Stimulated activated CD8-positive, alpha-beta memory T cell treated with anti-CD3 and anti-CD28 coated beads, Interleukin-7, amount 100 ng/mL, for 48 hours (primary cell): ENCODE measurements around the gene ZBTB46.
"Not testable (repeated sequence)": the region's sequence is repeated elsewhere in the genome, so short reads cannot be mapped to it uniquely, and the experiment has no call there.

Source experiments
- DNase-seq, 2 donors: peaks; one replicate each; pipeline ENCODE4 v3.0.0-alpha.2; 2020; ENCODE audit warnings: low read depth in 1 of 2; ENCODE audit errors: extremely low read depth in 1 of 2

The ZBTB46 gene

GRCh38 chr20:63830841-63831588 lies at the start of gene ZBTB46:
Gene ZBTB46, minus strand, starts transcription at chr20:63831264. Its CDS starts 40,507 bp downstream, at chr20:63790757.
- no peak for DNase-seq

GRCh38 chr20:63878899-63879663 lies 48.0 kb upstream of the ZBTB46 start:
- DNase-seq = no peak

- DNase-seq = no peak
These were observed 46.8 kb upstream of the ZBTB46 start for GRCh38 chr20:63877755-63878470.

- no peak for DNase-seq
These were observed 45.5 kb upstream of the ZBTB46 start for GRCh38 chr20:63876489-63877036.

GRCh38 chr20:63874241-63874640 lies 43.2 kb upstream of the ZBTB46 start:
- not testable (repeated sequence) for DNase-seq

- peak in 1 of 2 donors; percentile 49 for DNase-seq
These were observed 42.5 kb upstream of the ZBTB46 start for GRCh38 chr20:63873477-63873971.

- DNase-seq = no peak
These were observed 37.2 kb upstream of the ZBTB46 start for GRCh38 chr20:63868264-63868663.

GRCh38 chr20:63867042-63867441 lies 36.0 kb upstream of the ZBTB46 start:
- DNase-seq = not testable (repeated sequence)

- DNase-seq = peak; percentile 96 to 99
These were observed 34.0 kb upstream of the ZBTB46 start, which contains the start of gene TPD52L2 for GRCh38 chr20:63864978-63865640. Gene TPD52L2, plus strand, starts transcription at chr20:63865270. Its CDS starts 96 bp downstream, at chr20:63865366.

- no peak for DNase-seq
These were observed 33.5 kb upstream of the ZBTB46 start for GRCh38 chr20:63864545-63864977.

GRCh38 chr20:63863798-63864544 lies 32.9 kb upstream of the ZBTB46 start:
- DNase-seq = peak; percentile 64 to 74

GRCh38 chr20:63863021-63863797 lies 32.1 kb upstream of the ZBTB46 start:
- no peak for DNase-seq

- no peak for DNase-seq
These were observed 31.2 kb upstream of the ZBTB46 start for GRCh38 chr20:63861981-63862901.

GRCh38 chr20:63861365-63861934 lies 30.4 kb upstream of the ZBTB46 start, which contains the start of gene ABHD16B:
Gene ABHD16B, plus strand, starts transcription at chr20:63861498. Its CDS starts 43 bp downstream, at chr20:63861541.
- DNase-seq = no peak

GRCh38 chr20:63860325-63861051 lies 29.4 kb upstream of the ZBTB46 start:
- DNase-seq = no peak

GRCh38 chr20:63859166-63859699 lies 28.2 kb upstream of the ZBTB46 start:
- DNase-seq = no peak
